Pancreas (tissue), 10 donors: ENCODE results near the gene CSDE1. TPM values are rescaled to one million over a fixed set of nuclear protein-coding genes. Genes with fewer than 3 reads are reported as not detected.

Experiments
- ATAC-seq, 4 donors: fragments of 200-7000 bp; cut with Tn5 transposase; one replicate each; pipeline versions ENCODE4 v1.8.0 to v1.9.1; 2020; ENCODE audit warnings: mild to moderate bottlenecking in 4 of 4, moderate library complexity in 4 of 4
- DNase-seq, 6 donors: peaks; one replicate each; pipeline ENCODE4 v3.0.0-alpha.2; 2020
- FAIRE-seq: peaks from 2 replicates; lab custom pipeline; 2012; peaks lifted over from hg19 to GRCh38; lab: Jason Lieb, UNC
- H3K27ac ChIP-seq, 4 donors: fragments of 200-600 bp; sonication (generic); 1 replicate in 3 of 4; 2 replicates in 1 of 4; pipeline versions ENCODE4 v1.5.0 to v1.8.0; 2020
- H3K27me3 ChIP-seq, 4 donors: fragments of 200-600 bp; one replicate each; pipeline ENCODE4 v1.8.0; 2021
- H3K36me3 ChIP-seq, 3 donors: fragments of 200-600 bp; sonication (generic) in 1 of 3; one replicate each; pipeline versions ENCODE4 v1.5.0 to v1.8.0; 2020 to 2021
- H3K4me1 ChIP-seq, 3 donors: fragments of 200-600 bp; one replicate each; pipeline ENCODE4 v1.8.0; 2021
- H3K4me3 ChIP-seq, 4 donors: fragments of 200-600 bp; sonication (generic) in 2 of 4; one replicate each; pipeline versions ENCODE4 v1.5.0 to v1.8.0; 2020 to 2021
- H3K9me3 ChIP-seq, 4 donors: fragments of 200-600 bp; one replicate each; pipeline ENCODE4 v1.8.0; 2021
- WGBS, 2 donors: extraction: QIAGEN DNeasy Blood & Tissue Kit; methylation state at CpG; one replicate each; pipeline ENCODE4 v1.1.7; 2013; 5-methylcytosine and 5-hydroxymethylcytosine counted together
- intact Hi-C, 3 donors: fragments of 100-400 bp; cut with DNase I; formaldehyde crosslinking; loops; one replicate each; pipeline versions ENCODE4 v1.11.1 to v1.14.2; 2022
- polyA plus RNA-seq, 2 donors: library from polyadenylated mRNA; stranded (reverse); fragments of 200-250 nt; gene quantifications; one replicate each; pipeline ENCODE4 v1.2.3, GENCODE V29; 2013
- total RNA-seq, 6 donors: library from RNA; stranded (reverse); fragmentation: NEBNext Ultra II Directional in 4 of 6; extraction: Animal tissue kit (Norgen Biotek cat#: 25700) in 4 of 6; gene quantifications; one replicate each; pipeline versions ENCODE4 v1.2.1 to v1.2.4, GENCODE V29; 2021 to 2023
- TF ChIP-seq, protein P1 (sequence below), 4 donors: fragments of 200-600 bp; sonication (generic) in 3 of 4; IDR thresholded peaks; one replicate each; pipeline versions ENCODE4 v1.5.0 to v1.8.0; 2021; ENCODE audit warnings: antibody characterized with exemption in 4 of 4
- donor health status: healthy with polysubstance abuse.
- donor health status: DM: no; HTN: no; CAD: no; lungs with moderate emphysema.
- donor health status: DM: no; HTN: no; CAD: no.
- donor health status: control.
- donor health status: control.
- donor health status: Bipolar disorder and iron deficiency.
- donor health status: DM: yes; HTN: yes; CAD: no.
- donor health status: DM: no; HTN: no; CAD: no.
- donor health status: DM: no; HTN: no; CAD: no.
- donor health status: DM: yes; HTN: yes; CAD: no.

CSDE1 gene
- total and polyA plus RNA-seq, 8 donors = 61.4 to 346 (median 308) TPM

- Histone ChIP-seq H3K36me3 (peaks cover 0 to 14% (median 6%) of the 10 kb centered on the region in 3 donors), H3K27me3 (no peaks in the 10 kb centered on the region), H3K4me3 (no peak overlapping the region), H3K9me3 (no peaks in the 10 kb centered on the region), H3K4me1 (peaks cover 0 to 3% (median 0%) of the 10 kb centered on the region in 3 donors), H3K27ac (no peak overlapping the region)
- FAIRE-seq (no peak), ATAC-seq (no peak), DNase-seq (no peak)
- TF ChIP-seq, protein P1, sequence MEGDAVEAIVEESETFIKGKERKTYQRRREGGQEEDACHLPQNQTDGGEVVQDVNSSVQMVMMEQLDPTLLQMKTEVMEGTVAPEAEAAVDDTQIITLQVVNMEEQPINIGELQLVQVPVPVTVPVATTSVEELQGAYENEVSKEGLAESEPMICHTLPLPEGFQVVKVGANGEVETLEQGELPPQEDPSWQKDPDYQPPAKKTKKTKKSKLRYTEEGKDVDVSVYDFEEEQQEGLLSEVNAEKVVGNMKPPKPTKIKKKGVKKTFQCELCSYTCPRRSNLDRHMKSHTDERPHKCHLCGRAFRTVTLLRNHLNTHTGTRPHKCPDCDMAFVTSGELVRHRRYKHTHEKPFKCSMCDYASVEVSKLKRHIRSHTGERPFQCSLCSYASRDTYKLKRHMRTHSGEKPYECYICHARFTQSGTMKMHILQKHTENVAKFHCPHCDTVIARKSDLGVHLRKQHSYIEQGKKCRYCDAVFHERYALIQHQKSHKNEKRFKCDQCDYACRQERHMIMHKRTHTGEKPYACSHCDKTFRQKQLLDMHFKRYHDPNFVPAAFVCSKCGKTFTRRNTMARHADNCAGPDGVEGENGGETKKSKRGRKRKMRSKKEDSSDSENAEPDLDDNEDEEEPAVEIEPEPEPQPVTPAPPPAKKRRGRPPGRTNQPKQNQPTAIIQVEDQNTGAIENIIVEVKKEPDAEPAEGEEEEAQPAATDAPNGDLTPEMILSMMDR (IDR thresholded peaks at IDR 0.05) = no peak
- intact Hi-C loops = no loop called here
- WGBS, 2 donors = 91 to 96% methylated on average over 1 of the region's 1 CpG
Observed at GRCh38 chr1:114740331-114740730, 17.5 kb downstream of the CSDE1 start.

DNA sequence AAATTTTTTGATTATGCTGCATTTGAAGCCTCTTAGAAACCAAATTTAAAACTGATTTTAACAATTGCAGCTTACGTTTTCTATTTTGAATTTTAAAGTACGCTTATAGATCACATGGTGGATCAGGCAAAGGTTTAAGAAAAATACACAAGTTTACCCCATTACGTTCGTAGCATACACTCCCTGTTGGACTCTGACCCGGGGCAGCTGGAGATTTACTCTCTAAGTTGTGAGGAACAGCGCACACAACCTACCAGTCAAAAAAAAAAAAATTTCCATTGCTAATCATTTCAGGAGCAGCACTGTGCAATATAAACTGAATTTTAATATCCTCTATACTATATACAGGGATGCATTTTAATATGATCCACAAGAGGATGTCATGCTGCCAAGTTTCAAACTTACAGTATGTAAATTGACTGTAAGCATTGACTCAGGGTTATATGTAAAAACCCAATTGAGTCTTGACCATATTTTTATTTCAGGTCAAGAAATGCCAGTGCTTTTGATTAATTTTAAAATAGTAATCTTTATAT, 20.4 kb downstream of the CSDE1 start:
- H3K9me3 ChIP-seq = no peaks in the 10 kb centered on the region
- peaks cover 3 to 44% (median 30%) of the 10 kb centered on the region in 3 donors for H3K36me3 ChIP-seq
- FAIRE-seq = no peak
- TF ChIP-seq, protein P1 (IDR thresholded peaks at IDR 0.05) = no peak
- no peak for DNase-seq
- H3K27ac ChIP-seq = no peak overlapping the region
- H3K4me1 ChIP-seq = peaks cover 0 to 3% (median 0%) of the 10 kb centered on the region in 3 donors
- 56 to 62% methylated on average over 6 of the region's 6 CpGs for WGBS, 2 donors
- no peaks in the 10 kb centered on the region for H3K27me3 ChIP-seq
- no peak overlapping the region for H3K4me3 ChIP-seq
- peak in 2 of 4 donors; percentile 32 to 36 for ATAC-seq
- intact Hi-C loops = no loop called here

DNA sequence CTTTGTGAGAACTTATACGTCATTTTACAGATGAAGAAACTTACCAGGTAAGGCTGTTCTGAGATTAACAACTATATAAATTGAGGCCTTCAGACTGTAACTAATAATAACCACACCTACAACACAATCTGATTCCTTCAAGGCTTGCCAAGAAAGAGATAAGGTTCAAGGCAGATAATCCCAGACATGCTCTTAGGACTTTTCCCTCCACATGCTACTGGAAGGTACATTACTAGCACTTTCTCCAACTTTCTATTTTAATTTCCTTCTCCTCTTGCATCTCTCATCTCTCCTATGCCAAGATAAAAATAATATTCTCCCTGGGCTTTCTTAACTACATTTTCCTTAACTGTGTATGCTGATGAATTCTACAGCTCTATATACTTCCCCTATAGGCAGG, 22.3 kb downstream of the CSDE1 start:
- Histone ChIP-seq H3K36me3 (peaks cover 3 to 61% (median 40%) of the 10 kb centered on the region in 3 donors), H3K27me3 (no peaks in the 10 kb centered on the region), H3K4me1 (peaks cover 0 to 3% (median 0%) of the 10 kb centered on the region in 3 donors), H3K4me3 (no peak overlapping the region), H3K27ac (no peak overlapping the region), H3K9me3 (no peaks in the 10 kb centered on the region)
- no peak for DNase-seq
- 51 to 63% methylated on average over 1 of the region's 1 CpG for WGBS, 2 donors
- no peak for FAIRE-seq
- intact Hi-C loops = no loop called here
- TF ChIP-seq, protein P1 (IDR thresholded peaks at IDR 0.05) = no peak
- no peak for ATAC-seq

GRCh38 chr1:114729782-114730181, 28.0 kb downstream of the CSDE1 start:
- intact Hi-C loops = no loop called here
- Histone ChIP-seq H3K4me3 (no peak overlapping the region), H3K4me1 (no peaks in the 10 kb centered on the region), H3K27ac (no peak overlapping the region), H3K9me3 (no peaks in the 10 kb centered on the region), H3K36me3 (peaks cover 18 to 70% (median 43%) of the 10 kb centered on the region in 3 donors), H3K27me3 (no peaks in the 10 kb centered on the region)
- ATAC-seq = no peak
- no peak for DNase-seq
- TF ChIP-seq, protein P1 (IDR thresholded peaks at IDR 0.05) = no peak
- no peak for FAIRE-seq
- 89 to 90% methylated on average over 1 of the region's 1 CpG for WGBS, 2 donors

DNA sequence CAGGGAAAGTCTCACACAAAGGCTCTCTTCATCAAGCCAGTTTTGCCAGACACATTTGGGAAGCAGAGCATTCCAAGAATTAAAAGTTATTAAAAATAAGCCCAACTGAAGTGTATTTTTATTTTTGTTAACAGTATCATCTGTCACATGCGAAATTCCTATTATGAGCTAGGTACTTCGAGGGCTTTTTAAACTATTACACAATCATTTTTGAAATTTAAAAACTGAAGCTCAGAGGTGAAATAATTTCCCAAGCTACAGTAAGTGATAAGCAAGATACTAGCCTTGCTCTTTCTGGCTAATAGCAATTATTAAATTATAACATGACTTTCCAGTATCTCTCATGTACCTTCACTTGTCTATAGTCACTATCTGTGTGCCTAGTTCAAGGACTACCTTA, 29.2 kb downstream of the CSDE1 start:
- Histone ChIP-seq H3K4me1 (no peaks in the 10 kb centered on the region), H3K9me3 (no peaks in the 10 kb centered on the region), H3K4me3 (no peak overlapping the region), H3K36me3 (peaks cover 15 to 70% (median 38%) of the 10 kb centered on the region in 3 donors), H3K27ac (no peak overlapping the region), H3K27me3 (no peaks in the 10 kb centered on the region)
- DNase-seq (no peak), ATAC-seq (no peak), FAIRE-seq (no peak)
- 86 to 87% methylated on average over 2 of the region's 2 CpGs for WGBS, 2 donors
- intact Hi-C loops = no loop called here
- TF ChIP-seq, protein P1 (IDR thresholded peaks at IDR 0.05) = no peak
